Activated CD4-positive, CD25-positive, alpha-beta regulatory T cell (primary cell): Measurements from ENCODE around the gene FRS3.
"Not testable (repeated sequence)": the region's sequence is repeated elsewhere in the genome, so short reads cannot be mapped to it uniquely, and the experiment has no call there.

ENCODE experiments used
- DNase-seq, 4 experiments: peaks; one replicate each; lab custom pipeline; 2025; lab: John Stamatoyannopoulos, UW

FRS3 gene

DNA sequence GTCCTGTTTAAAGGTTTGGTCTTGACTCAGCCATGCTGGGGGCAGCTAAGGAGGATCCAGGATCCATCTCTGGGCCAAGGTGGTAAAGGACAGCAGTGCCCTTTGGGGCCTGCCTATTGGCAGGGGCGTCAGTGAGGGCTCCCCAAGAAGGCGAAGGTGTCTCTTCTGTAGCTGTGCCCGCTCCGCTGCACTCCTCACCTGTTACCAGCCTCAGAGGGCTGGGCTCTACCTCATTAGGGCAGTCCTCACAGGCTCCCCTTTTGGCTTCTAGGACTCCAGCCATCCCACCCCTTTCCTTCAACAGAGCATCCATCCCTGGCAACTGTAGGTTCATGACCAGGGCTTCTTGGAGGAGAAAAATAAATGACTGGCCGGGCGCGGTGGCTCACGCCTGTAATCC is 10.3 kb downstream of the FRS3 start:
- no peak for DNase-seq

DNA sequence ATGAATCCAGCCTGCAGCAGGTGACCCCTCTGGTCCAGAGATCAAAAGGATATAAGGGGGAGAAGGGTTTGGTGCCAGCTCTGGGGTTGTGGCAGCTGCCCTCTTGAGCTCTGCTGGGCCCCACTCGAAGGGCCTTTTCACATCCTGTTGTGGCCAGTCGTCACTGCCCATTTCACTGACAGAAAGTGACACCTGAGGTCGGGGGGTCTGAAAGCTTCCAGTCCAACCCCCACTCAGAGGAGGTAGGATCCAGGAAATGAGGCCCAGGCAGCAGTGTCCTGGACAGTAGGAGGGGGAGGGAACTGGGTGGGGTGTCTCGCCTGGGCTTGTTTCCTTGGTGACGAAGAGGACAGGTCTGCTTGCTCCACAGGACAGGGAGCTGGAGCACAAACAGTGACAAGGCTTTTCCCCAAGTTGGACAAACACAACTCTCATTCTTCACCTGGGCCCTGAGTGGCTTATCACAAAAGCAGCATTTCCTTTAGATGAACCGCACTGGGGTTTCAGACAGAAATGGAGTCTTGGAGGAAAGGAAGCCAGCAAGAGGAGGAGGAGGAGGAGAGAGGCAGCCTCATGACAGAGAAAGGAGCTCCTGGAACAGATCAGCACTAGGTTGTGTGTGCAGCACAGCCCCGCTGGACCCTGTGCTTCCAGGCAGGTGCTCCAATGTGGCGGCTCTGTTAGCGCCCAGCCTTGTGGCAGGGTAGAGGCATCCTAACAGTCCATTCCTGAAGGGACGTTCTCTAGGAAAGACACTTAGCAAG is 11.0 kb downstream of the FRS3 start:
- no peak for DNase-seq

DNA sequence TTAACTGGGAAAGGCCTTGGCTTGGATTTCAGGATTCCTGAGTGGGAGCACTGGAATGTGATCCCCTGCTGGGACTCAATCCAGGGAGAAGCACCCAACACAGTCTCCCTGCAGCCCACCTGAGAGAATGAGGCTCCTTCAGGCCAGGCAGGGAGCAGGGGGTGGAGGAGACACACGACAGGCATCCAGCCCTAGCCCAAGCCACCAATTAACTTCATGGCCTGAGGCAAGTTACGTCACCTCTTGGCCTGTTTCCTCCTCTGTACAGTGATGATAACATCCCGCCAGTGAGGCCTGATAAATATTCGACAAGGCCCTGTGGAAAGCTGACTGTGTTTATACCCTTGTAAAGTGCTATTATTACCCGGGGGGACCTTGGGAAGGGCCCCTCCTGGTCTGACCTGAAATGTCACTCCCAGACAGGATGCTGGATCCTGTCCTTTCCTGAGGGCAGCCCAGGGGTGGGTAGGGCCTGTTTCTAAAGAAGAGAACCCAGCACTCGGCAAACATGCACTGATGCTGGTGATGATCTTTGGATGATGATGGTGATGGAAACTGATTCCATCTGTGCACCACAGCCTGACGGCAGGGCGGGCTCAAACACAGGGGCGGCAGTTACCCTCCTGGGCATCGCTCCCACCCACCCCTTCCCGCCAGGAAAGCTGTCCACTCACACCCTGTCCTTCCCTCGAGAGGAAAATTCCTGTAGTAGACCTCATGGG is 12.4 kb downstream of the FRS3 start:
- DNase-seq: no peak

DNA sequence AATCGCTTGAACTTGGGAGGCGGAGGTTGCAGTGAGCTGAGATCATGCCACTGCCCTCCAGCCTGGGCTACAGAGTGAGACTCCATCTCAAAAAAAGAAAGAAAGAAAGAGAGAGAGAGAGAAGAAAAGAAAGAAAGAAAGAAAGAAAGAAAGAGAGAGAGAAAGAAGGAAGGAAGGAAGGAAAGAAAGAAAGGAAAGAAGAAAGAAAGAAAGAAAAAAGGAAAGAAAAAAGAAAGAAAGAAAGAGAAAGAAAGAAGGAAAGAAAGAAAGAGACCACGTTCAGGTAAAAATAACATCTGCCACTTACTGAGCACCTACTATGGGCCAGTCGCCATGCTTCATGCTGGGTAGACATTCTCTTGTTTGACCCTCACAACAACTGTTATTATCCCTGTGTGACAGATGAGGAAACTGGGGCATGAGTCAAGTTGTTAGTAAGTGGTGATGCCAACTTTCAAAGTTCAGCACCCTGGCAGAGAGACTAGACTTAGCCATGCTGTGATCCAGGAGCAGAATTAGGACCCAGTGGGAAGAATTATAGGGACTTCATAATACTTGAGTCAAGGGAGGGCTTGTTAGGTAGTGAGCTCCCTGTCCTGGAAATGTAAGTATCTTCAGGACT is 13.5 kb downstream of the FRS3 start:
- DNase-seq: not testable (repeated sequence)

DNA sequence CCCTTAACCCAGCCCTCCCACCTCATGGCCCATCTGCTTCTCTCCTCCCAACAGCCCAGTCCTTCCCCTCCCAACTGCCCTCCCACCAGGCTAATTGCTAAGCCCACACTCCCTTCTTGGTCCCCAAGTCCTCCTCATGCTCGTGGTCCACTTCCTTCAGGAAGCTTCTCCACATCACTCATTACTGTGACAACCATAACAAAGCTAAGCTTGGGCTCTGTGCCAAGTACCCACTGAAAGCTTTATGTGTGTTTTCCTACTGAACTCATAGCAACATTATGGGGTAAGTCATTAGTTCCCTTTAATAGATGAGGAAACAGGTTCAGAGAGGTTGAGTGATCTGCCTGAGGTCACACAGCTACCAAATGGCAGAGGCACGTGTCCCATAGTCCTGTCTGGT is 16.2 kb downstream of the FRS3 start:
- DNase-seq: no peak

DNA sequence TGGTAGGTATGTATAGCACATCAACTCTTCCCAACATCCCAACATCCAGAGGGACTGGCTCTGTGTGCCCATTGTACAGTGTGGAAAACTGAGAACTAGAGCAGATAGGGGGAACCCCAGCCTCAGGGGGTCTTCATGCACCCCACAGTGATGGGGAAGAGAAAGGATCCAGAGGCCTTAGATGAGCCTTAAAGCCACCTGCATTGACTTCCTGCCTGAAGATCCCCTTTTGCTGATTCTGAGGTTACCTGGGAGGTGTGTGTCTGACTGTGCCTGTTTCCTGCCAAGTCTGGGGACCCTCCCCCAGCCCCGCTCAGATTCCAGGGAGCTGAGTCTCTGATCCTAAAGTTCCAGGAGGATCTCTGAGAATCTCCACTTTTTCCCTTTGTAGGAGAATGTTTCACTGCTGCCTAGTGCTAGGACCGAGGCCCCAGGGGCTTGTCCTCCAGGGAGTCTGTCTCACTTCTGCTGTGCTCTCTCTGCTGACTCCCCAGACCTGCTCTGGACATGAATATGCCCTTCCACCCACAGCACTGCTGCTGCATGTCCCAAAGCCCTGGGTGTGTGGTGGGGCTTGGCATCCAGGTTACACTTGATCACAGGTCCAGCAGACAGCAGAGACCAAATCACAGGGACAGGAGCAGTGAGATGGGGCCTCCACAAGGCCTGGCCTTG is 19.7 kb downstream of the FRS3 start:
- DNase-seq: no peak

DNA sequence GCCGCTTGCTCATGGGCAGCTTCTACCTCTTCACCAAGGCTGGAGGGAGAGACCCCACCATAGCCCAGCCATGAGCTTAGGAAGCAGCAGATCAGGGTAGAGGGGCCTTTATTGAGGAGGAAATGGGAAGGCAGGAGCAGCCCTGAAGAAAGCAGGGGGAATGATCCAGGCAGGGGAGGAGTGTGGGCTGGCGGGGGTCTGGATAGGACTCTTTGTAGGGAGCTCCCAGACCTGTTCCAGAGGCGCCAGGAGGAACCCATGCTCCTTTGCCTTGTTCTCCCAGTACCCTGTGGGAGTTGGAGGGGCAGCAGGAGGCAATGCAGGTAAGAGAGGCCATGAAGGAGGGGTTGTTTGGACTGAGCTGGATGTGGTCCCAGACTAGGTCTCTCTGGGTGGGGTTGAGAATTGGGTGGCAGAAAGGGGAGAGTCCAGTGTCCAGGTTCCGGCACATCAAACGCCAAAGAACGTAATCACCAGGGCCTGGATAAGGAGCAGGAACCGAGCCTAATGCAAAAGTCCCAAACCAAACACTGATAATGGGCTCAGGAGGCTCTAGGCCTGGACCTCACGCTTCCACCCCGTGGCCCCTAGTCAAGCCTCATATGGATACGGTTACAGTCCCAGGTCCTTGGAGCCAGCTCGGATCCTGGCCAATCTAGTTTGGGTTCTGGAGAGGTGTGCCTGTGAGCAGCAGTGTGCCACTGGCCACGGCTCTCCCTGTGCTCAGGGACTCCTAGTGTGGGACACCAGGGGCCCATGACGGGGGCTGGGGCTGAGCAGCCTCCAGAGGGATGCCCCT is 20.4 kb downstream of the FRS3 start:
- no peak for DNase-seq

DNA sequence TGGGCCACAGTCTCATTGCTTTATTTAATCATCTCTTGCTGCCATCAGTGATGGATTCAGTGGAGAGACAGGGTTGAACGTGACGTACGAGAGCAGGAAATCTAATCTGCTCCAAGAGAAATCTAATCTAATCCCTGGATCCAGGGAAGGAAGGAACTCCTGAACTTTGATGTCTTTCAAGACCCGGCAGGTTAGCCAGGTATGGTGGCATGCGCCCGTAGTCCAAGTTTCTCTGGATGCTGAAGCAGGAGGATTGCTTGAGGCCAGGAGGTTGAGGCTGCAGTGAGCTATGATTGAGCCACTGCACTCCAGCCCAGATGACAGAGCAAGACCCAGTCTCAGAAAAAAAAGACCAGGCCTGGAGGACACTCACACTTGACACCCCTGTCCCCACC is 21.1 kb downstream of the FRS3 start:
- no peak for DNase-seq

DNA sequence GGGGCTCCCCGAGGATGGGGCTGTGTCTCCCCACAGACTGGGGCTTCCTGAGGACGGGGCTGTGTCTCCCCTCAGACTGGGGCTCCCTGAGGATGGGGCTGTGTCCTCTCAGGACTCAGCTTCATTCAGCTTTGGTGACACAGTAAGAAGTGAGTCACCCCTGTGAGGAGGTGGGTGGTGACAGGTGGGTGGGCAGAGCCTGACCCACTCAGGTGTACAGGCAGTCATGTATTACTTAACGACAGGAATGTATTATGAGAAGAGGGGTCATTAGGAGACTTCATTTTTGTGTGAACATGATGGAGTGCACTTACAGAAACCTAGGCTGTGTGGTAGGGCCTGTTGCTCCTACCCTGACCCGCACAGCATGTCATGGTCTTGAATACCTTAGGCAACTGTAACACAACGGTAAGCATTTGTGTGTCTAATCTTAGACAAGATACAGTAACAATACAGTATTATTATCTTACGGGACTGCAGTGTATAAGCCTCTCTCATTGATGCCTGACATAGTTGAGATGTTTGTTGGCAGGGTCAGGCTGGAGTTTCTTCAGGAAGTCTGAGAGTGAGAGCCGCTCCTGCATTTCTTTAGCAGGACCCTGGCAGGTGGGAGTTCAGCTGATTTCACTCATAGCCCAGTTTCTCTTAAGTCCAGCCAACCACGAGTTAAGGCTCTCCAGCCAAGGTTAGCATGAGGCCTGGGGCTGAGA is 21.6 kb downstream of the FRS3 start:
- no peak for DNase-seq

DNA sequence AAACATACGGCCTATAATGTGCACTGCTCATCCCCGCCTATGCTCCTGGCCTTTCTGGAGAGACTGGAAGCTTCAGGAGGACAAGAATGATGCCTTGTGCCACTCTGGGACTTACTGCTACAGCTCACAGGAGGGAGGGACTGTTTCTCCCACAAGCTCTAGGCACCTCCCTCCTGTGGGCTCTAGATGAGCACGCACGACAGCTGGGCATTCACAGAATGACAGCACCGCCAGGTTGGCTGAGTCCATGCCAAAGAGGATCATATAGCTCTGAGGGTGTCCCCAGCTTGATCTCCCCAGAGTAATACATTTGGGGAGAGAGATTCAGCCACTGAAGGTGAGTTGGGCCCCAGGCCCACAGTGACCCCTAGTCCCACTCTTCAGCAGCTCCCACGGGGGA is 22.4 kb downstream of the FRS3 start:
- no peak for DNase-seq

DNA sequence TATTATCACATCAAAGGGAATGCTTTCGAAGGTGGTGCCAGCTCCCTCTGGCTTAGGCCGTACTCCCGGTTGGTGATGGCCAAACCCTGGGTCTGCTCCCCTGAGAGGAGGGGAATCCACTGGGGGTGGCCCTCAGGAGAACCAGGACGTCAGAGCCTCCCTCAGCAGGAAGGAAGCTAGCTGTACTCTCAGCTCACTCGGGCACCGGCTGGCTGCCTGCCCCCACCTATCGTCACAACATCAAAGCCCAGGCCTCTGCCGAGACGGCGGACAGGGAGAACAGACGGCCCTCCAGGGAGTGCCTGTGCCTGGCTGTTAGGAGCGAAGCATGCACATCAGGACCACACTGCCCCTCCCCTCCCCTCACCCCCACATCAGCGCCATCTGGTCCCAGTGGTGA is 23.3 kb downstream of the FRS3 start:
- DNase-seq: no peak

DNA sequence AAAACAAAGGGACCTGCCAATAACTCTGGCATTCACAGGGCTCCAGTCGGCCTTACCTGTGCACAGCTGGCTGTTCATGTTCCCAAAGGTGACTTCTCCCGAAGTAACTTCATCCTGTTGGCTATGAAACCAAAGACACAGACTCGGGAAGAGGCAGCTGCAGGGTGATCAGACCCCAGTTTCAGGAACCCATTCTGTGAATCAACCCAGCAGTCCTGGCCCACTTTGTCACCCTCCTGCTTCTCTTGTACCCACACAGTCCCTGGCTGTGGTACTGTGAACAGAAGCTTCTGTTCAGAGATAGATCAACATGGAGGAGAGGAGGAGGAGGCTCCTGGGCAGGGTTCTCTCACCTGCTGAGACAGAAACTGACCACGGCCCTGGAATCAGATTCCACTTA is 23.8 kb downstream of the FRS3 start:
- DNase-seq: no peak

DNA sequence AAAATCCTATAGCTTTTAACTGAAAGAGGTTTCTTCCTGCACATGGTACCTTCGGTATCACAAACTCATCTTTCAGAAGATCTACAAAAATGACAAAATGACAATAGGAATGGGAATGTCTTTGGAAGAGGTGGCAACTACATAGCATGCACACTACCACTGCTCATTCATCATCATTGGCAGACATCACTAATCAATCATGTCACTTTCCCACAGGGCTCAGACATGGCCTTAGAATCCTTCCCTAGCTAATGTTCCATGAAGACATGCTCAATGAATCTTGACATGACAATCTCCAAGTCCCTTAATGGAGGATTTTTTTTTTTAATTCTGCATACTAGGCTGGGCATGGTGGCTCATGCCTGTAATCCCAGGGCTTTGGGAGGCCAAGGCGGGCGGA is 29.3 kb downstream of the FRS3 start:
- no peak for DNase-seq

DNA sequence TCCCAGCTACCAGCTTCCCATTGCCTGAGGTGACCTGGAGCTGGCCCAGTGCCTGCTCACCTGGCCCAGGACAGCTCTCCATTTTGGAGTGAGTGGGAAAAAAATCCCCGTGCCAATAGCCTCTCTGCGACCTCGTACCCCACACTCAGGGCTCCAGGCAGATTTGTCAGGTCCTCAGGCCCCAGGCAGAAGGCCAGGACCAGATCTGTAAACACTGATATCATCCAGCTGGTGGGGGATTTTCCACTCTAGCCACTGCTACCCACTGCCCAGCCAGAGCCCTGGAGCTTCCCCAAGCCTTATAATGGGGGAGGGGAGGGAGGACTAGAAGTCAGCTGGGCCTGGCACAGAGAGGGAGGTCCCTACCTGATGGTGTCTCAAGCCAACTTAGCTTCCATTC is 31.2 kb downstream of the FRS3 start:
- DNase-seq: no peak

DNA sequence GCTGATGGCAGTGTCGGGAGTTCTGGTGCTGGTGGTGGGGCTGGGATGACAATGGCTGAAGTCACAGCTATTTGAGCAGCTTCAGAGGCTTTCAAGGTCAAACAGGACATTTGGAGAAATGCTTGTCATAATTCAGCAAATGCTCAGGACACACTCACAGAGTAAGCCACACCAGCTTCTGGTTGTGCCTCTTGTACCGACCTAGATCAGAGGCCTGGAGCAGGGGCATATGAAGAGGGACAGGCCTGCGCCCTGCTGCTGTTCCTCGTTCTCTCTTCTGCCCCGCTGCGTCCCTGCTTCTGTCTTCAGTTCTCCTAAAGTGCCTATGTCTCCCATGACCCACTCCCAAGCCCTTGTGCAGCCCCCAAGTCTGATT is 31.6 kb downstream of the FRS3 start:
- DNase-seq: no peak

DNA sequence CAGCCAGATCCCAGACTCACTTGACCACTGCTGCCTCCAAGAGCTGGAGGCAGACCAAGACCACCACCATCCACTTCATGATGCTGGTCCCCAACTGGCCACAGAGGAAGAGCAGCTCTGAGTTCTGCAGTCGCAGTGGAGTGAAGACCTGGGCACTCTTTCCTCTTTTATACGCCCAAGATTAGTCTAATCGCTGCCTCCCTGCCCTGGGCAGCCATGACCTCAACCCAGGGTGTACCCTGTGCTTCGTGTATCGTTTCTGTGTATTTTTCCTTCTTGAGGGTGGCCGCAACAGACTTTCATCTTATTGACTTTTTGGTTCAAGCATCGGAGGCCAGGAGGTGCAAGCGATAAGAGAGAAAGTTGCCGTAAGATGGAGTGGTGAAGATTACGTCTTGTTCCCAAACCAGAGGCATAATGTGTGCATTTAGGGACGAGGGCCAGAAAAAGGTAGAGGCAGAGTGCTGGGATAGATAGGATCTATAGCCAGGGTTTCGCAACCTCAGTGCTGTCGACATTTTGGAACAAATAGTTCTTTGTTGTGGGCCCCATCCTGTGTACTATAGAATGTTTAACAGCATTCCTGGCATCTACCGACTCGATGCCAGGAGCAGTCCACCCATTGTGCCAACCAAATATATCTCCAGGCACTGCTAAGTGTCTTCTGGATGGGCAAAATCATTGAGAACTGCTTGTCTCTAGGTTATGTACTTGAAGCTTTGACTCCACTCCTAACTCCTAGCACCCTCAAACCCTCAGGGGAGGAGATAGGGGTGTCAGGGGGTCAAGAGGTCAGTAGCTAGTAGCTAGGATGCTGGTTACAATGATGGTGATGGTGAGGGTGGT is 32.2 kb downstream of the FRS3 start, which contains the start of gene PGC:
TSS of gene PGC (minus strand) at position 142 of the 846 bp plus-strand sequence. CDS start at position 79, 63 bp downstream.
- no peak for DNase-seq

DNA sequence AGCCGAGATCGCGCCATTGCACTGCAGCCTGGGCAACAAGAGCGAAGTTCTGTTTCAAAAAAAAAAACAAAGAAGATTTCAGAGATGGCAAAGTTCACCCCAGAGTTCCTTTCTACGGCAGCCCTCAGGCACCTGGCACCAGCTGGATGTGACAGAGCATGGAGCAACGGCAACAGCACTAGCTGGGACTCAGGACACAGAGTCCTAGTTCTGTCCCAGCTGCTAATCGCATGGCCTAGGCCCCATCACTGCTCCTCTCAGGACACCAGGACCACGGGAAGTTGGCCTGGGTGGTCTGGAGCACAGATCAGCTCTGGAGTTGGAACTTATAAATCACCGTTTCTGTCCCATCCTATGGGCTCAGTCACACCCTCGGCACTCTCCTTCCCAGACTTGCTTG is 33.6 kb downstream of the FRS3 start:
- DNase-seq: no peak

DNA sequence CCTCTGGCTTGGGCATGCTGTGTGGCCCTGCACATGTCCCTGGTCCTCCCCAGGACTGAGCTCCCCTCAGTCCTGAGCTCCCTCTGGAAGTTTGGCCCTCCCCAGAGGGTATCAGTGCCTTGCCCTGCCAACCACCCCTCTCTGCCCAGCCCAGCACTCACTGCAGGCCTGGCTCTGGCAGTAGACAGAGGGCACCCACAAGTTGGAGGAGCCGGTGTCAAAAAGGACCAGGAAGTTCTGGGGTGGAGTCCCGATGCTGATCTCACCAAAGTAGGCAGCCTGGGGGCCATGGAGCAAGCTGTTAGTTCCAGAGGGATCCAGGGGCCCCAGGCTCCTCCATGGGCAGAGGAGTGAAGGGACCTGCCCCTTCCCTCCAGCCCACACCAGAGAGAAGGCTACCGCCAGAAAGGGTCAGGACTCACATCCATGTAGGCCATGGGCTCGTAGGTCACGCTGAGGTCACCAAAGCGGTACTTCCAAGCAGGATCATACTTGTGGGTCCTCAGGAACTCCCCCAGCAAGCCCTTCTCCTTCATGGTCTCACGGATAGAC is 35.4 kb downstream of the FRS3 start:
- no peak for DNase-seq

DNA sequence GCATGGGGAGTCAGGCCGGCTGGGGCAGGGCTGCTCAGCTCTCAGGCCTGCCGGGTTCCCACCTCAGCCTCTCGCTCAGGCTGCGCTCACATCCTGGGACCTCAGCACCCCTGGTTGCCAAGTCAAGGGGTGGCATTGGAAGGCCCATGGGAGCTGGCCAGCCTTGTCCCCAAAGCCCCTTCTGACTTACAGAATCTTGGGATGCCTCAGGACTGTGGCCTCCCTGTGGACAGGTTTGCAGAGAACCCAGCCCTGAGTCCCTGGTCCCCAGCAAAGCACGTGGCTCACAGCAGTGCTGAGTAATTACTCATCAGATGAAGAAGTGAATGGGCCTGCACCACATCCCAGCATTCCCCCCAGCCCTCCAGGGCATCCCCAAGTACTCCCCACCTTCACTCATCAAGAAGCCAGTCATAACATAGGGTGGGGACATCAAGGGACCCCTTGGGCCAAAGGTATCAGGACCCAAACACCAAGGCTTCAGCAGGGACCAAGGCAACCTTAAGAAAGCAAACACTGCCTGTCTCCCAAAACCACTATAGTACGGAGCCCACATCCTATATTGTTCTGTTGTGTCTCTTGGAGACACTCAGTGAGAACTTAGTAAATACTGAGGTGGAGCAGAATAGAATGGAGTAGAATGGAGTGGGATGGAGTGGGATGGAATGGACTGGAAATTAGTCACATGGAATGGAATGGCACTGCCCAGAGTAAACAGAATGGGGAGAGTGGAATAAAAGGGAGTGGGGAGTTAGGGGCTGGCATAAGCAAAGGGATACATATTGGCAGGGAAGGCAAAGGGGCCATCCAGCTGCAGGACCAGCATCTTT is 36.1 kb downstream of the FRS3 start:
- DNase-seq: no peak
